NCI-H2029 treated with DMSO at 0.1 percent for 48 hours (cell line): ENCODE measurements around the gene SPSB1.

Experiments used
- DNase-seq: peaks from one replicate; lab custom pipeline; 2025; lab: John Stamatoyannopoulos, UW

The SPSB1 gene

DNA sequence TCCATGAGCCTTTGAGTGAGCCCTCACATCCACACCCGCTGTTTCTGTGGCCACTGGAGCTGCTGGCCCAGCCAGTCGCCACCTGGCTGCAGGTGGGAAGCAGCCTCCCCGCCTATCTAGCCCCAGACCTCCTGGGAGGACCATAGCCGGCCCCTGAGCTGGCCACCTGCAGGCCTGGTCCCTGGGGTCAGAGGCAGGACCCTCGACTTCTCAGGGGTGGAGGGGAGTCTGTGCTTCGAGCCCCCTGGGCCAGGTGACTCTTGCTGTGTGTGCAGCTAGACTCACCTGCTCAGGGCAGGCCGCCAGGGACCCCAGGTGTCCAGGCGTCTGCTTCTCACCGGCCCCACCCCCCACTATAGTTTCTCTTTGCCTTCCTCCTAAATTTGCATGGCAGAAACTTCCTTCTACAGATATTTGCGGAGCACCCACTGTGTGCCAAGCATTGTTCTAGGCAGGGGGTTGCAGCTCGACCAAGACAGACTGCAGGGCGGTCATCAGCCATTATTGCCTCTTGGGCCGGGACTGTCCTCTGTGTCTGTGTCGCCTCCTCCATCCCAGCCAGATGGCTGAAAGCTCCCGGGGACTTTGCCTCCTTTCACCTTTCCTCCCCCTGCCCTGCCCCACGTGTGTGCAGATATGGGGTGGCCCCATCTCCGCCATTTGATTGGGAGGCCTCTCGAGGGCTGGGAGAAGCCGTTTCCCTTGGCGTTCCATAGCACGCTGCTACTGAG lies 27.3 kb downstream of the SPSB1 start:
- DNase-seq, result no peak

DNA sequence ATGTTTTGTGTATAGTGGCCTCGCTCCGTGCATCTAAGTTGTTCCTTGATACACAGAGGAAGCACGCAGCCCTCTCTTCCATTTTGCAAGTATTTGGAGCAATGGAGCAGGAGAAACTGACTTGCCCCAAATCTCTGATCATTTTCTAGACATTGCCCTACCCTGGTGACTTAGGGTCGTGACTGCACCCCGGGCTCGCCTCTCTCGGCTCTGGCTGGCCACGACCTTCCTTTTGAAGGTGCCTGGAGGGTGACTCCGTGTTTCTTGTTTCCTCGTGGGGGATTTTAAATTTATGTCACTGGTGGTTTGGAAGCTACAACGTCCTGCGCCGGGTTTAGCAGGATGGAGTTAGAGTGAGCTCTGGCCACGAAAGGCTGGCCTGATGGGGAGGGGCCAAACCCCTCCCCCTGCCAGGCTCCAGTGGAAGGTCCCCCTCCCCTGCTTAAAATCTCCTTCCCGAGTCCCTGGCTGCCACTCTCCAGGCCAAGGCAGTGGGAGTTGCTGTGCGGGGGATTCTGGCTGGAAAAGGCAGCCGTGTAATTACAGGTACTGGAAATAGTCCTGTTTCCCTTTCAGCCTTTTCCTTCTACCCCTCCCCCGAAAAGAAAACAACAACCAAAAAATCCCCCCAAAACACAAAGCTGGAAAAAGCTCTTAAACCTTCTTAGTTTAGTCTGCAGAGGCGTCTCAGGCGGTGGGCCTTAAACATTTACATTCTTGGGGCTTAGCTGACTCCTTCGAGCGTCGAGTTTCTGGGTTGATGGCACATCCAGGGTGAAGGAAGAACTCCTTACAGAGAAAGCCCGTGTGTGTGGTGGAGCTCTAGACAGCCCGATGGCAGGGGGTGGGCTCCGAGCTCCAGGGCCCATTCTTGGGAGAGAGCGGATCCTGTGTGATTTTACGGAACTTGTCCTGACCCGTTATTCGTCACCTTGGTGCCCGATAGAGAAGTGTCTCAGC lies 28.1 kb downstream of the SPSB1 start:
- no peak for DNase-seq

DNA sequence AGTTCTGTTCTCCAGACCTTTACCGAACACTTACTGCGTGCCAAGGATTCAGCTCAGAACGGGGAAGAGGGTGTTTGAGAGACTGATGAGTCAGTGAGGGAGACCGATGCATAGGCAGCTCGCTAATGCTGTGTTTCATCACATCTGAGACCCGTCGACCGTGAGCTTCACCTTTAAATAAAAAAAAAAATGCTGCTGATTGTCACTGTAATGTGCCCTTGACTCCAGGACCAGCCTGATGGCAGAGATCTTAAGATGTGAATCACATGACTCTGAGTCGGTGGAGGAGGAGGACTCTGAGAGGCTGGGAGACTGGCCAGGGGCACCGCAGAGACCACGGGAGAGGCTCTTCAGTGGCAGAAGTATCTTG lies 28.8 kb downstream of the SPSB1 start:
- DNase-seq, result no peak

DNA sequence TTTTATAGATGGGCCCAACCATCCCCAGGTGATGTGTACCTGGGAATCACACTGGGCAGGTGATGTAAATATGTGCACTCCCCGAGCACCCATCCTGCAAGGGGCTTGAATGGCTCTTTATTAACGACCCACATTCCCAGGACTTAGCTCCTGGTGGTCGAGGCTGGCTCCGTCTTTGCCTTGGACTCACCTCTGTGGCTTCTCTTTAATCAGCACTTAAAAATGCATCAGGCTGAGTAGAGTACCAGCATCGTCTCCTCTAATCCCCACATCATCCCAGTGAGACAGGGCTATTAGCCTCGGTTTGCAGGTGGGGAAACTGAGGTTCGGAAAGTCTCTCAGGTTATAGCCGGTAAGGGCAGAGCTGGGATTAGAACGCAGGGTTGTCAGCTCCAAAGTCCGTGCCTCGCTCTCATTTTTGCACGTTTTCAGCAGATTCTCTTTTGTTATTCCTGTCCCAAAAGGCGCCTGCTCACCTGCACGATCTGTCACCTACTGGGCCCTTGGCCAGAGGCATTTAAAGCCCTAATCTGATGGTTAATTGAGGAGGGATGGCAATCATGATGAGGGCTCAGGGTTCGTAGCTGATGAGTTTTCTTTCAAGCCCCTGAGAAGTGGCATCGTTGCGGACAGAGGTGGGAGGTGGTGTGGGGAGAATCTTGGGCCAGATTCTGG lies 29.4 kb downstream of the SPSB1 start:
- DNase-seq, result no peak

DNA sequence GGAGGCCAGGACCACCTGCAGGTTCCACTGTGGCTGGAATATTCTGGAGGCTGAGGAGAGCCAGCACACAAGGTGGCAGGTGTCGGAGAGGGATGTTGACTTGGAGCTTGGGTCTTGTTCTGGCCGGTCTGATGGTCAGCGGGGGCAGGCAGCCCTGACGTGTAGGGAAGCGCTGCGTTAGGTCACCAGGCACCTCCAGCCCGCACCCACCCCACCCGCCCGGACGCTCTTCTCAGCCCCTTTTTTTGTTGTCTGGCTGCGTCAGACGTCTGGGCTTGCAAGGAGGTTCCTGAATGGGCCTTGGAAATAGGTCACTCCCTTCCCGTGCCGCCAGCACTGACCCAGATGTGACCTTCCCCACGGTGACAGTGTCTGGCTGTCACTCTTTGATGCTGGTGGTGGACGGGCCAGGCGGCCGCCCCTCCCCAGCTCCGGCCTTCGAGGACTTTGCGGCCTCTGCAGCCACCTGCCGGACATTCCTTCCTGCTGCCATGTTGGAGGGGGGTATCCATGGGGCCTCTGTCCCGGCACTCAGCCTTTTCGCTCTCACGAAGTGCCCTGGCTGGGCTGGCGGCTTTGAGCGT lies 30.1 kb downstream of the SPSB1 start:
- DNase-seq, result no peak

DNA sequence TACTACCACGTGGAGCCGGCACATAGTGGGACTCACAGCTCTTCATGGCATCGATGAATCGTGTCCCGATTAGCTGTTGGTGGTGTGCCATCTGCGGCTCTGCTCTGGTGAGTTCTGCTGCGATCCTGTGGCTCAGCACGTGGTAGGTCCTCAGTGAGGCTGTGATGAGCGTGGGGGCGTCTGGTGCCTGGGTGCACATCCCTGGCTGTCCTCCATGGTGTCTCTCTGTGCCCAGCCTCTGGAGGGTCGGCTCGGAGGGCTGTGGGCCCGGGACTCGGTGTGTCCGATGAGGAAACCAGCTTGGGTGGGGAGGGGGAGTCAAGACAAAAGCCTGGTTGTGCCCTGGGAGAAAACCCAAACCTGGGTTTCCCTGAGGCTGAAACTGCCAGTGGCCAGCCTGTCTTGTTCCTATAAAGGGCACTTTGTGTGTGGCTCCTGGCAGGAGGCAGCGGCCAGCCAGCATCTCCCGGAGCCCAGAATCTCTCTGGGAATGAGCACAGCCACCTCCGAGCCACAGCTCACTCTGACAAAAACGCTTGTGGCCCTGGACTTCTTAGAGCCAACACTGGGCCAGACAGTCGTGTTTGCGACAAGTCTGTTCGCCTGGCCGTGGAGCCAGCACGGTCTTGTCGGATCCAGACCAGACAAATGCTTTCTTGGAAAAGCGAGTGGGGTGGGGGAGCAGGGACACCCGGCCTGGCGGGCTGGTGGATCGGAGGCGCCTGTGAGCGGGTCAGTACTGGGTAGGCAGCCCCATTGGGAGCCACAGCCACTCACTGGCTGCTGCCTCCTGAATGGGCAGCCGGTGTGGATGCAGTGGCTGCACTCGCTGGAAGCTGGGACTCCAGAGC lies 31.8 kb downstream of the SPSB1 start:
- DNase-seq, result no peak

DNA sequence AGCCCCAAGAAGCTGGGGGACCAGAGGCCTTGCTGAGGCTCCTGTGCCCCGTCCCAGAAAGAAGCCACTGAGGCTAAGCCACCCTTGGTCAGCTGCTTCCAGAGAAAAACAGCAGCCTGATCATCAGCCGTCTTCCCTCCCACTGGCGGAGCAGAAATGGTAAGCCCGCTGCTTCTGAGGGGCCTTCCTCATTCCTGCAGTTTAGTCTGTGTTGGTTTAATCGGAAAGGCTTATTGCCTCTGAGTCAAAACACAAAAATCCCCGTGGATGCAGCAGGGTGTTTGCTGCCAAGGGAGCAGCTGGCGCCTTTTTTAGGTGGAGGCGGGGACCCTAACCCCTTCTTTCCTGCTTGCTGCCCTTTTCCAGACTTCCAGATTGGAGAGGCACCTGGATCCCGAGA lies 33.9 kb downstream of the SPSB1 start:
- DNase-seq, result no peak

DNA sequence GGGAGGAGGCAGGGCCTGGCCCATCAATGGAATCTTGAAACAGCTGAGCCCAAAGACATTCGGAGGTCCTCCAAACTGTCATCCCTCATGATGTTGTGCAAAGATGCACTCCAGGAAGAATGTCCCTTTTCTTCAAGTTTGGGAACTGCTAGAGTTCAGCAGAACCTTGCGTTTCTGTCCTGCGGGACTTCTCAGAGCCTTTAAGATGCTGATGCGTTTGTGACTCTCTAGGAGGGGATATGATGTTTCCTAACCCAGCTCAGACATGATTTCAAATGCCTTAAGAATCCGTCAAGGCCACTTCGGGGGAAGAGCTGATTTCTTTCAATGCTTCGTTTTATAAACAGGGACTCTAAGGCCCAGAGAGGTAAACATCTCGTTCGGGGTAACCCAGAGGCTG lies 35.5 kb downstream of the SPSB1 start:
- no peak for DNase-seq

DNA sequence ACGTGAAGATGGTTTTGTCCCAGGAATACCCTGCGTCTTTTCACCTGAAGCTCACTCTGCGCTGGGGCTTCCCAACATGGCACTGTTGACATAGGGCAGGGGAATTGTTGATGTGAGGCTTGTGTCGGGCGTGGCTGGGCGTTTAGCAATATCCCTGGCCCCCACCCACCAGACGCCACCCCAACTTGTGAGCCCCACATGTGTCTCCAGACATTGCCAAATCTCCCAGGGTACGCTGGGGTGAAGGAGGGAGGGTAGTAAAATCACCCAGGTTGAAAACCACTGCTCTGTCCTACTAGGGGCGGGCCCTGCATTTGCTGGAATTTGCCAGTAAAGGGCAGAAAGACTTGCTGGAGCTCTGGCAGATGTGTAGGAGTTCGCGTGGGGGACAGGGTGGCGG lies 36.0 kb downstream of the SPSB1 start:
- no peak for DNase-seq

DNA sequence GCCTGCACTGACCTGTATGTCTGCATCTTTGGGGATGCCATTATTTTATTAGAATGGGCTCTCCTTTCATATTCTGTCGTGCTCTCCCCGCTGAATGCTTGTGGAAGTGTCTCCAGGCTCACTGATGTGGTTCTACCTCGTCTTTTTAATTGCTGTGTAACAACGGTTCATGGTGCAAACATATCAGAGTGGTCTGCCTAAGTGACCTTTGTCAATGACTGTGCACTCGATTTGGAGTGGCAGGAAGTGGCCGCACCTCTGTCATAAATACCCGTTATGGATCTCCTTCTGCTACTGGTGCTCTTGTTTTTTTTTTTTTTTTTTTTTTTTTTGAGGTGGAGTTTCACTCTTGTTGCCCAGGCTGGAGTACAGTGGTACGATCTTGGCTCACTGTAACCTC lies 38.3 kb downstream of the SPSB1 start:
- peak; percentile 27 for DNase-seq

DNA sequence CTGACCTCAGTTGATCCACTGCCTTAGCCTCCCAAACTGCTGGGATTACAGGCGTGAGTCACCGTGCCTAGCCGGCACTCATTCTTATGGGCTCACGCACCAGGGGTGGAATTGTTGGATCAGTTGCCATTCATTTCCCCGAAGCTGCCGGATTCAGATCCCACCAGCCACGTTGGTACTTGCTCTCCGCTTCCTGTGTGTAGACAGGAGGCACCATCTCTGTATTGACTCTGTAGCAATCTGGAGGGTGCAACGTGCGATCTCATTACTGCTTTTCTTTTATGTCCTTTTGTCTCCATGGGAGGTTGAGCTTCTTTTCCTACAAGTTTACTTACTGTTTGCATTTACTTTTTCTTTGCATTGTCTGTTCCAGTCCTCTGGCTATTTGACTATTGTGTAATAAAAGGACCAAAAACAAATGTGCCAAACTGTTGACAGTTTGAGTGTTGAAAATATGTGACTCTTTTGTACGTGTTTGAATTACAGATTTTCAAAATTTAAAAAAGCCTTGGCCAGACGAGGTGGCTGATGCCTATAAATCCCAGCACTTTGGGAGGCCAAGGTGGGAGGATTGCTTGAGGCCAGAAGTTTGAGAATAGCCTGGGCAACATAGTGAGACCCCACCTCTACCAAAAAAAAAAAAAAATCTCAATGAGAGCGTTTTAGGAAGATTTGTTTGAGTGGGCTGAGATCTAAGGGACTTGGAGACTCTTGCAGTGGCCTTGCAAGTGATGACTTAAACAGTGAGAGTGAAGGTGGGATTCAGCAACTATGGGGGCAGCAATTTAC lies 39.1 kb downstream of the SPSB1 start:
- DNase-seq, result no peak

DNA sequence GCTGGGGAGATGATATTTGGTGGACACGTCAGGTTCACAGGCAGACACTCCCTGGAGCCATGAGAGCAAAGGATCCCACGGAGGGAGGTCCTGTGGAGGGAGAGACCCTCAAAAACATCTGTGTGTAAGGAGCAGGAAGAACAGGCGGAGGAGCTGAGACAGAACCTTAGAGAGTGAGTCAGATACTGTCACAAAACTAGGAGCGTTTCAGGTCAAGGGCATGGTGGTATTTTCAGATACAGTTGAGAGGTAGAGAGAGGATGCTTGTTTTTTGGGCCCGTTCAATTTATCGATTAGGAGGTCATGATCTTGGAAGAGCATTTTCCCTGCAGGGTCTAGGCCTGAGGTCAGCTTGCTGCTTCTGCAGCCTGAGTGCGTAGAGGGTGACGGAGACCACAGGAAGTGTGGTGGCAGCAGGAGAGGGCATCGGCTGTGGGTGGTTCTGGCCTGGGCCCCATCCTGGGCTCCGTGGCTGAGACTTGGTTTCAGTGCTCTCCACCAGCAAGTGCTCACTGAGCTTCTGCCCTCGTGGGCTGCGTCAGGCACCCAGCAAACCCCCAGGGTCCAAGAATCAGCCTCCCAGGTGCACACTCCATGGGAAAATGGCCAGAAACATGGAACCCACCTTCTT lies 39.9 kb downstream of the SPSB1 start:
- no peak for DNase-seq

DNA sequence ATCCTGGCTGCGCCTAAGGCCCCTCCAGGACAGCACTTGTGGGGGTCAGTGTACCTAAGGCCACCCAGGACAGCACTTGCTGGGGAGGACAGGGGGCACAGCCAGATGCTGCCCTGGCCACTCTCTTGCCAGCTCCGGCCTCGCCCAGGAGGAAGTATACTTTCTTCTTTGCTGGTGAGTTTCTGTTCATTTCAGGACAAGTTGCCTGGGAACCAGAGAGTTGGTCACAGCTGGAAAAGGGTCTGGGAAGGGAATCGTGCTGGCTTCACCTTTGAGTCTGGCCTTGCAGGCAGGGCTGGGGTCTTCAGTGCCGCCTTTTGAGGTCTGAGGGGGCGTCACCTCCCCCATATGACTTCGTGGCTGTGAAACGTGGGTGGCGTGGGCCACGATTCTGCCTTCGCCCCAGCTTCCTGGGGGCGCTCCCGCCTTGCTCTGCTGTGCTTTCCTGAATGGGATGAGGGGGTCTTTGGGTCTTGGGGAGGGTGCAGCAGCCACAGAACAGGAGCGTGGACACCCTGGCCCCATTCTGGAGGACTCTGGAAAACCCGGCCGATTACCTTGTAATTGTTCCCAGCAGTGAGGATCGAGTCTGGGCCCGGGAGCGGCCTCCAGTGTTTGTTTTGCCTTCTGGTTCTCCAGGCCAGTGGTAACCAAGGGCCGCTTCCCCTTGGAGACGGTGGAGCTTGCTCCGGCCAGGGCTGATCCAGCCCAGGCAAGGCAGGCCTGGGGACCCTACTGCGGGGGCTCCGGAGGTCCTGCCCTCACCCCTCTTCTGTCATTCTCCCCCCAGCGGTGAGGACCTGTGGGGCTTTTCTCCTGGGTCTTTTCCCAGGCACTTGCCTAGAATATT lies 45.9 kb downstream of the SPSB1 start:
- DNase-seq, result no peak

DNA sequence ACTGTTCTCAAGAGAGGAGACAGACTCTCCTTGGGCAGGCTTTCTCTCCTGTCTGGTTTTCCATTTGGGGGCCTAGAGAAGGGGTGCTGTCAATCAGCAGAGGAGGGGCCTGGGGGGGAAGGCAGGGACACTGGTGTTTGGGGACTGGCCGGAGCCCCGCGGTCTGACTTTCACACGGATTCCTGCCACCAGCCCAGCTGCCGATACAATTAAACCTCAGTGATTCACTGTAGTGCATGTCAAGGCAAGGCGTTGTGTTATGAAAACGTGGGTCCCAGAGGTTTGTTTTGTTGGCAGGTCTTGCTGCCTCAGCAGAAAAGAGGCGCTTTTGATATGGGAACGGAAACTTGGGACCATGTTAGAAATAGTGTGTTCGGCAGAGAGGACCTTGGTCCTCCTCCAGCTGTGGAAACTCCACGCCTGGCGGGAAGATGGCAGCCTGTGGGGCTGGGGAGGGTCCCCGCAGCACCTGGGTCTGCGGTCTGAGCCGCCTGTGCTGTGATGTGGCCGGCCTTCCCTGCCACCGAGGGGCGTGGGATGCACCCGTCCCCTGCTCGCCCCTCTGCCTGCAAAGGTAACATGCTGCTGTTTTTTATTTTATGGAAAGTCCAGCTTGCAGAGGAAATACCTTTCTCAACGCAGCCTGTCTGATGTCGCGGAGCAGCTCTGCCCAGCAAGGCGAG lies 47.6 kb downstream of the SPSB1 start:
- no peak for DNase-seq

DNA sequence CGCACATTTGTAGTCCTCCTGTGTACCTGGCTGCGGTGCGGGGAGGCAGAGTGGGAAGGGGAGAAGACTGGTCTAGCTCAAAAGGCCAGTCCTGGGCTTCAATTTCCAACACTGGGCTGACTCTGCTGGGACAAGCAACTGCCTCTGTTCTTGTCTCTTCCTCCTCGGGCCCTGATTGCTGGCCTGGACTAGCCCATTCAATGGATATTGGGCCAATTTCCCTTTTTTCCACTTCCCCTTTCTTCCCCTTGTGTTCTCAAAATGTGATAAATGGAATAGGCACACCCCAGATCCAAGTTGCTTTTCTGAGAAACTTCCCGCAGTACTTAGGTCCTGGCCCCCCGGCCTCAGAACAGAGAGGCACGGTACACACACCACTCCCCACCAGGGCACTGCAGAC lies 48.2 kb downstream of the SPSB1 start:
- DNase-seq, result no peak

DNA sequence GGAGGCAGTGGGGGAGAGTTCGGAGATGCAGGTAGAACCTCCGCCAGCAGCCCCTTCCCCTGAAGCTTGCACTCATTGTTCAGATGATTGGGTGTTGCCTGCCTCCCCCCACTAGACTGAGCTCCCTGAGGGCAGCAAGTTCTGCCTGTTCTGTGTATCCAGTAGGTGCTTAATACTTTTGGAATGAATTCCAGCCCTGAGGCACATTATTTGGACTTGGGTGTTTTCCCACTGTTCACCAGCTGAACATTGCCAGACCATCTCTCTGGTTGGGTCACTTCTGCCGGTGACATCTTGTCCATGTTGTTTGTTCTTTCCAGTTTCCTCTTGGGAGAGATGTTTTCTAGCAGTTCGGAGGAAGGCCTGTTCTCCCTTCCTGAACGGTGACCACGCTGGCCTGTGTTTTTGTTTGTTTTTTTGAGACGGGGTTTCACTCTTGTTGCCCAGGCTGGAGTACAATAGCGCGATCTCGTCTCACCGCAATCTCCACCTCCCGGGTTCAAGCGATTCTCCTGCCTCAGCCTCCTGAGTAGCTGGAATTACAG lies 48.7 kb downstream of the SPSB1 start:
- DNase-seq, result no peak

DNA sequence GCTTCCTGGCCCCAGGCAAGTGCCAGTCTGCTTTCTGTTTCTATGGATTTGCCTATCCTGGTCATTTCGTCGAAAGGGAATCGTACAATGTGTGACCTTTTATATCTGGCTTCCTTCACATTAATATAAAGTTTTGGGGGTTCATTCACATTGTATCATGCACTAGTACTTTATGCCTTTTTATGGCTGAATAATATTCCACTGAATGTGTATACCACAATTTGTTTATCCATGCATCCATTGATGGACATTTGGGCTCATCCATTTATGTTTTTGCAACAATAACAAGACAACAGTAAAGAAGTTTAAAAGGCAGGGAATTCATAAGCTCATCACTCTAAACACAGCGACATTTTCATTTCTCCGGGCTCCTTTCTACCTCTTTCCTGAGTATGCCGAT lies 50.6 kb downstream of the SPSB1 start:
- no peak for DNase-seq

DNA sequence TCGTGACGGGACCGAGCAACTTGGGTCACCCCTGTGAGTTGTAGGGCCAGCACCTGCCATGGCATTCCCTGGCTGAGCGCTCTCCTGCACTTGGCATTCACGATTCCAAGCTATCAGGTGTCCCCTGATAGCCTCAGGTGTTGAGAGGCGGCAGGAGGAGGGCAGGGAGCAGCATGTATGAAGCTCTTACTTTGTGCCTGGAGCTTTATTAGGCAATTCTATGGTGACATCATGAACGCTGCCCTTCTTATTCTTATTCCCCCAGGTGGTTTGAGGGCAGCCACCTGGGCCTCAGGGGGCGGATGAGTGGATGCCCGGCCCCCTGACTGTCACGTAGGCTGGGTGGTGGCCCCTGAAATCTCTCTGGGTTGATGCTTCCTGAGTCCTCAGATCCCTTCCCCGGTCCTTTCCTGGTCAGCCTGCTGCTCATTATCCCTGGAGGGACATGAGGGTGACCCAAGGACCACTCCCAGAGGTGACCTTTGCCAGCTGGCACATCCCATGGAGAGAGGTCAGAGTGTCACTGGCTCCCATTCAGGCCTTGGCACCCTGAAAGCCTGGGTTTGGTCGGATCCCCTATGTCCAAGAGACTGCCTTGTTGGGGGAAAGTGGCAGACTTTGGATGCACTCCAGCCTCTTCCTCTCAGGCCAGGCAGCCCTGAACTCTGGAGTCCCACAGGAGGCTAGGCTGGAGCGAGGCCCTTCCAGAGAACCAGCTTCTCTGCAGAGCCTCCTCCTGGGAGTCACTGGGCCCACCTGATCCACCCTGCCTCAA lies 51.9 kb downstream of the SPSB1 start:
- no peak for DNase-seq
